Lower leg skin (tissue), 4 donors: ENCODE data around the gene GRIK2. TPM values are rescaled to one million over a fixed set of nuclear protein-coding genes. Genes with fewer than 3 reads are reported as not detected.

Source experiments
- DNase-seq, 2 donors: peaks; one replicate each; pipeline ENCODE4 v3.0.0-alpha.2; 2019; ENCODE audit warnings: low spot score in 2 of 2
- H3K4me3 ChIP-seq: fragments of 200-600 bp; sonication (generic); 2 replicates; pipeline ENCODE4 v1.5.1; 2017; ENCODE audit warnings: mild to moderate bottlenecking, low read depth; ENCODE audit not compliant: poor library complexity, severe bottlenecking
- POLR2A ChIP-seq, 2 donors: fragments of 450-650 bp; IDR thresholded peaks; one replicate each; pipeline ENCODE4 v1.6.1; 2016 to 2017; ENCODE audit warnings: antibody characterized with exemption in 2 of 2, mild to moderate bottlenecking in 1 of 2, moderate library complexity in 1 of 2
- WGBS, 2 donors: methylation state at CpG; one replicate each; pipeline ENCODE4 v1.1.5; 2018; 5-methylcytosine and 5-hydroxymethylcytosine counted together
- intact Hi-C: fragments of 100-400 bp; cut with DNase I; formaldehyde crosslinking; loops from one replicate; pipeline ENCODE4 v1.15.0; 2023; ENCODE audit warnings: low total_unique reads
- total RNA-seq, 4 donors: library from RNA; depleted of rRNA; stranded (reverse); fragments of >200 nt; gene quantifications; one replicate each; pipeline ENCODE4 v1.1.0, GENCODE V29; 2016
- TF ChIP-seq, protein P1 (sequence below), 3 donors: fragments of 450-650 bp; IDR thresholded peaks; one replicate each; pipeline ENCODE4 v1.5.1; 2016; ENCODE audit warnings: antibody characterized with exemption in 3 of 3, mild to moderate bottlenecking in 3 of 3, moderate library complexity in 2 of 3

GRIK2 gene
- total RNA-seq, 4 donors from 2014 or later: 0.04 to 2.0 (median 0.60) TPM

GRCh38 chr6:101439790-101440189 lies 46.3 kb downstream of the GRIK2 start:
- H3K4me3 ChIP-seq: no peak overlapping the region
- DNase-seq: no peak
- TF ChIP-seq, protein P1, sequence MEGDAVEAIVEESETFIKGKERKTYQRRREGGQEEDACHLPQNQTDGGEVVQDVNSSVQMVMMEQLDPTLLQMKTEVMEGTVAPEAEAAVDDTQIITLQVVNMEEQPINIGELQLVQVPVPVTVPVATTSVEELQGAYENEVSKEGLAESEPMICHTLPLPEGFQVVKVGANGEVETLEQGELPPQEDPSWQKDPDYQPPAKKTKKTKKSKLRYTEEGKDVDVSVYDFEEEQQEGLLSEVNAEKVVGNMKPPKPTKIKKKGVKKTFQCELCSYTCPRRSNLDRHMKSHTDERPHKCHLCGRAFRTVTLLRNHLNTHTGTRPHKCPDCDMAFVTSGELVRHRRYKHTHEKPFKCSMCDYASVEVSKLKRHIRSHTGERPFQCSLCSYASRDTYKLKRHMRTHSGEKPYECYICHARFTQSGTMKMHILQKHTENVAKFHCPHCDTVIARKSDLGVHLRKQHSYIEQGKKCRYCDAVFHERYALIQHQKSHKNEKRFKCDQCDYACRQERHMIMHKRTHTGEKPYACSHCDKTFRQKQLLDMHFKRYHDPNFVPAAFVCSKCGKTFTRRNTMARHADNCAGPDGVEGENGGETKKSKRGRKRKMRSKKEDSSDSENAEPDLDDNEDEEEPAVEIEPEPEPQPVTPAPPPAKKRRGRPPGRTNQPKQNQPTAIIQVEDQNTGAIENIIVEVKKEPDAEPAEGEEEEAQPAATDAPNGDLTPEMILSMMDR (IDR thresholded peaks at IDR 0.05): no peak
- TF ChIP-seq POLR2A (IDR thresholded peaks at IDR 0.05): no peak
- WGBS, 2 donors: 89 to 90% methylated on average over 1 of the region's 1 CpG
- intact Hi-C loops: no loop called here

- no peak overlapping the region for H3K4me3 ChIP-seq
- TF ChIP-seq POLR2A (IDR thresholded peaks at IDR 0.05): no peak
- TF ChIP-seq, protein P1 (IDR thresholded peaks at IDR 0.05): no peak
- no peak for DNase-seq
- intact Hi-C loops: no loop called here
These were observed 49.8 kb downstream of the GRIK2 start for GRCh38 chr6:101443315-101443714.

DNA sequence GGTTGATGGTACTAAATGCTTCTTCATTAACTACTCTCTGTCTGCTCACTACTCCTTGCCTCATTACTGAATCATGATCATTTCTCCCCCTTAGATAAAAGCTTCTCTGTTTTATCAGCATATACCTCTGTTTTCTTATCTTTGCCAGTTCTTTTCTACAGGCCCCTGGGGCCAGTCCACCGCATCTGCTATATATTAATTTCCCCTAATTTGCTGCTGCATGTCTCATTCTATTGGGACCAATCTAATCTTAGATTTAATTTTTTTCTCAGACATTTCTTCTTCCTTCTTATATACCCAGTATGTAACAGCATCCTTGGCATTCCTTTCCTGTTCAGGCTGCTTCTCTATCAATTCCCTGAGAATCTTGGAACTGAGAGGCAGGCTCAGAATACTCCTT lies 51.2 kb downstream of the GRIK2 start:
- TF ChIP-seq, protein P1 (IDR thresholded peaks at IDR 0.05): no peak
- no peak for TF ChIP-seq POLR2A (IDR thresholded peaks at IDR 0.05)
- intact Hi-C loops: no loop called here
- H3K4me3 ChIP-seq: no peak overlapping the region
- WGBS, 2 donors: 60 to 70% methylated on average over 1 of the region's 1 CpG
- no peak for DNase-seq

GRCh38 chr6:101445527-101445926 lies 52.0 kb downstream of the GRIK2 start:
- 41 to 53% methylated on average over 2 of the region's 2 CpGs for WGBS, 2 donors
- no peak for DNase-seq
- TF ChIP-seq POLR2A (IDR thresholded peaks at IDR 0.05): no peak
- TF ChIP-seq, protein P1 (IDR thresholded peaks at IDR 0.05): no peak
- no peak overlapping the region for H3K4me3 ChIP-seq
- intact Hi-C loops: no loop called here

DNA sequence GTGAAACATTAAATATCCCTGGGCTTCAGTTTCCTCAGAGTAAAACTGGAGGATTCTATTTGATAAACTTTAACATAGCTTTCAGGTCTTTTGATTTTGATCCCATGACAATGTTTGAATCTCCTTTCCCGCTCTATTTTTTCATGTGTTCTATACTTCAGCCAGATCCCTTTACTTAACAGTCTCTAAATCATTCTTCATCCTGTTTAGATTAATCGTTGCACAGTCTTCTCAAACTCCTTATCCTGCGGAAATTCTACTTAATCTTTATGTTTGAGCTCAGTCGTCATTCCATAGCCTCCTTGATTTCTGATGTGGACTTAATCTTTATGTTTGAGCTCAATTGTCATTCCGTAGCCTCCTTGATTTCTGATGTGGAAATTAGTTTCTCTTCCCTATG lies 57.4 kb downstream of the GRIK2 start:
- intact Hi-C loops: no loop called here
- DNase-seq: no peak
- TF ChIP-seq, protein P1 (IDR thresholded peaks at IDR 0.05): no peak
- TF ChIP-seq POLR2A (IDR thresholded peaks at IDR 0.05): no peak
- H3K4me3 ChIP-seq: no peak overlapping the region
- WGBS, 2 donors: 81 to 87% methylated on average over 5 of the region's 5 CpGs

DNA sequence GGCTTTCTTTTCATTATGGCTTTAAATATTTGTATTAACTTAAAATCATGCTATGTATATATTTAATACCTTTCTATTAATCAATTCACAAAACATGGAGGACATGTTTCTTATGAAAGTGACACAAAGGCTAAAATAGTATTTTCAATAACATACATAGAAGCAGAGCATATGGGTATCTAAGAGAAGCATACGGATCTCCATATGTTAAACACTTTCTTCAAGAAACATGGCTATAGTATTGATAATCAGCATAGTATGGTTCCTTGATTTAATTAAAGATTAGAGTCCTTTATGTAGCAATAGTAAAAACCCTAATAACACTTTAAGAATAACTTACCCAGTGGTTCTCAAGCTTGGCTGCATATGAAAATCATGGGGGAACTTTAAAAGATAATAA lies 58.5 kb downstream of the GRIK2 start:
- intact Hi-C loops: no loop called here
- WGBS, 2 donors: 81 to 91% methylated on average over 1 of the region's 1 CpG
- no peak for TF ChIP-seq POLR2A (IDR thresholded peaks at IDR 0.05)
- TF ChIP-seq, protein P1 (IDR thresholded peaks at IDR 0.05): no peak
- H3K4me3 ChIP-seq: no peak overlapping the region
- no peak for DNase-seq
